Suprapubic skin (tissue), 3 donors: ENCODE results near the gene PDE4B.

Experiments
- CTCF ChIP-seq, 2 donors: fragments of 200-600 bp in 1 of 2; fragments of 450-650 bp in 1 of 2; sonication (generic) in 1 of 2; IDR thresholded peaks; one replicate each; pipeline ENCODE4 v1.5.1; 2016 to 2019; ENCODE audit warnings: antibody characterized with exemption in 2 of 2, mild to moderate bottlenecking in 1 of 2, moderate library complexity in 1 of 2
- POLR2AphosphoS5 ChIP-seq, 3 donors: sonication (generic); formaldehyde crosslinking; IDR thresholded peaks; one replicate each; pipeline ENCODE4 v1.6.1; 2017; ENCODE audit warnings: antibody characterized with exemption in 3 of 3

DNA sequence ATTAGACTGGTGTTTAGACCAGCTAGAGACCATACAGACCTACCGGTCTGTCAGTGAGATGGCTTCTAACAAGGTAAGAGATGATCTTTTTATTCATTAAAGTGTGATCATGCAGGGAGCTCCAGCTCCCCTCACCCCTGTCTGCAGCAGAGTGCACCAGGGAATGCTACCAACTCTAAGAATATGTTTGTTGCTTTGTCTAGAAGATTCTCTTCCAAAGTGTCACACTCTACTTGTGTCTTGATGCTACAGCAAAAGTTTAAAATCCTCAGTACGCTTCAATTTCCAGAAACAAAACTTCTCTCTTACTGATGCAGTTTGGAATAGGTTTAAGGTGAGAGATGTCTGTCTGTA is 539.8 kb downstream of the PDE4B start:
- TF ChIP-seq POLR2AphosphoS5 (IDR thresholded peaks at IDR 0.05) (no peak), CTCF (IDR thresholded peaks at IDR 0.05) (no peak)
